NCI-H2171 (cell line): ENCODE data around the gene LRRC63.
"Not testable (repeated sequence)": the region's sequence is repeated elsewhere in the genome, so short reads cannot be mapped to it uniquely, and the experiment has no call there.

Experiments used
- DNase-seq: peaks from one replicate; lab custom pipeline; 2025; lab: John Stamatoyannopoulos, UW

Gene LRRC63

GRCh38 chr13:46181840-46182490 lies 29.8 kb upstream of the LRRC63 start, which contains the start of gene LCP1:
LCP1 (minus strand) TSS chr13:46182177; CDS start chr13:46159662, 22,515 bp downstream.
- DNase-seq = no peak

- no peak for DNase-seq
These were observed 29.2 kb upstream of the LRRC63 start for GRCh38 chr13:46182491-46182877.

- DNase-seq = no peak
These were observed 28.4 kb upstream of the LRRC63 start for GRCh38 chr13:46183018-46183946.

GRCh38 chr13:46184277-46184699 lies 27.4 kb upstream of the LRRC63 start:
- DNase-seq = no peak

- DNase-seq = no peak
These were observed 26.1 kb upstream of the LRRC63 start for GRCh38 chr13:46185634-46186033.

- DNase-seq = no peak
These were observed 19.3 kb upstream of the LRRC63 start for GRCh38 chr13:46192412-46192811.

GRCh38 chr13:46195016-46195415 lies 16.7 kb upstream of the LRRC63 start:
- no peak for DNase-seq

GRCh38 chr13:46197299-46198048 lies 14.3 kb upstream of the LRRC63 start:
- DNase-seq = no peak

GRCh38 chr13:46198696-46199193 lies 13.0 kb upstream of the LRRC63 start:
- no peak for DNase-seq

GRCh38 chr13:46202188-46202795 lies 9.4 kb upstream of the LRRC63 start:
- DNase-seq = no peak

- no peak for DNase-seq
These were observed 8.8 kb upstream of the LRRC63 start for GRCh38 chr13:46202966-46203365.

- DNase-seq = no peak
These were observed 5.6 kb upstream of the LRRC63 start for GRCh38 chr13:46206143-46206542.

GRCh38 chr13:46207828-46208227 lies 3.9 kb upstream of the LRRC63 start:
- no peak for DNase-seq

GRCh38 chr13:46210362-46211083 lies 1.2 kb upstream of the LRRC63 start:
- DNase-seq = no peak

GRCh38 chr13:46211116-46211482 lies 629 bp upstream of the LRRC63 start:
- no peak for DNase-seq

GRCh38 chr13:46213242-46213641 lies 1.5 kb downstream of the LRRC63 start:
- DNase-seq = no peak

- not testable (repeated sequence) for DNase-seq
These were observed 3.0 kb downstream of the LRRC63 start for GRCh38 chr13:46214741-46215140.

- not testable (repeated sequence) for DNase-seq
These were observed 8.5 kb downstream of the LRRC63 start for GRCh38 chr13:46220234-46220633.

GRCh38 chr13:46229251-46229650 lies 17.5 kb downstream of the LRRC63 start:
- DNase-seq = no peak

GRCh38 chr13:46232281-46232680 lies 20.6 kb downstream of the LRRC63 start:
- no peak for DNase-seq

GRCh38 chr13:46235286-46235685 lies 23.6 kb downstream of the LRRC63 start:
- no peak for DNase-seq
